Amniotic epithelial cell (primary cell): ENCODE measurements around the gene TTC7B.

ENCODE experiments used
- DNase-seq: peaks from one replicate; pipeline ENCODE4 v3.0.0-alpha.2; 2010; ENCODE audit warnings: low read depth

Gene TTC7B

DNA sequence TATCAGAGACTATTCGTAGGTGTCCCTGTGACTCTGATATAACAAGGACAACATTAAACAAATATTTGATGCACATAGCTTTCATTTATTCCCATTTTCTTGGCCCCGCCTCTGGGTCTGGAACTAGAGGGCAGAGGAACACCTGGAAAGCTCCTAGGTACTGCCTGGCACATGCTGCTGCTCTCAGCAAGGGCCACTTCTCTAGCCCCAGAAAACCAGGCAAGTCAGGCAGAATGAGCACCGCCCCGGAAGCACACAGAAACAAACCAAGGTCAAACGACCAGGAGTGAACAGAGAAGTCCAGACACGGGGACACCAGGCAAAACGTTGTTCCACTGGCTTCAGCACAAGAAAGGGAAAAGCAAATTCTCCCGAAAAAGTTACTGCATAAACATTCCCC lies 76.1 kb downstream of the TTC7B start:
- no peak for DNase-seq

DNA sequence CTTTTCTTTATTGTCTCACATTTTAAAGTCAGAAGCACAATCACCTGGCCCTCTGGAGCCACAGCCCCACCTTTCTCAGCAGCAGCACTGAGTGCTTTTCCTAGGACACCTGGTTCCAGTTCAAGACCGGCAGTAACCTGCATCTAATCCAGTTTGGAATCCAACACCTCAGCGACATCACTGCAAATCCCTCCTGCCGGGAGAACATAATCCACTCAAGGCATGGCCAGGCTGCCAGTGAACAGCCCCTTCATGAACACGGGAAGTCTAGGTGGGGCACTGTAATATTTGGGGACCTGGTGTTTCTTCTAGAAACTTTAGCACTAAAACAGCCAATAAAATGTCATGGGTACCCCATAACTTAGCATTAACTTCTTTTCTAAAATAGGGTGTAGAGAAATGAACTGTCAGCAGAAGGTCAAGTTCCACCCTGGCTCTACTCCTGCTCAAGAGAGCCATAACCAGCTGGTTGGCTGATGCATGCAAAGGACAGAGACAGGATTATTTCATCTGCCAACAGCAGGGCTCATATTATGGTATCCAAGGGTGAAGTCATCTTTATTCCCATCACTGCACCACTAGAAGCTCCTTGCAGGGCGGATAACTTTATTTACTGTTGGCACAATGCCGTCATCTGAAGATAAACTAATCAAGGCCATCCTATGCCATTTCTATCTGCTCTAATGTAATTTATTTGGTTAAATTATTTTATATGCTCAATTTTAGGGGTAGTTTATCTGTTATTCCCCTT lies 76.7 kb downstream of the TTC7B start:
- DNase-seq, result no peak

- no peak for DNase-seq
Observed at GRCh38 chr14:90733139-90733808, 83.0 kb downstream of the TTC7B start.

GRCh38 chr14:90732718-90733117 lies 83.5 kb downstream of the TTC7B start:
- DNase-seq, result no peak

DNA sequence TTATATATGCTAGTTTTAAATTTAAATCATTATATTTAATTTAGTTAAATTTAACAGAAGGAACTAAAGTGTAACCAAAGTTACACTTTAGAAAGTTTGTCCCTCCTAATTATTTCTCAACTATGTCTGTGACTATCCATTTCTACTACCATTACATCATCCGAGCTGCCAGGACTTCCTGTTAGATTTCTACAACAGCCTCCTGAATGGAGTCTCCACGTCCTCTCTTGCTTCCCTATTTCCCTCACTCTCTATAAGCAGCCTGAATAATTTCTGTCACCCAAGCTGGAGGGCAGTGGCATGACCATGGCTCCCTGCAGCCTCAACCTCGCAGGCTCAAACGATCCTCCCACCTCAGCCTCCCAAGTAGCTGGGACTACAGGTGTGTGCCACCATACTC lies 84.1 kb downstream of the TTC7B start:
- DNase-seq, result no peak

DNA sequence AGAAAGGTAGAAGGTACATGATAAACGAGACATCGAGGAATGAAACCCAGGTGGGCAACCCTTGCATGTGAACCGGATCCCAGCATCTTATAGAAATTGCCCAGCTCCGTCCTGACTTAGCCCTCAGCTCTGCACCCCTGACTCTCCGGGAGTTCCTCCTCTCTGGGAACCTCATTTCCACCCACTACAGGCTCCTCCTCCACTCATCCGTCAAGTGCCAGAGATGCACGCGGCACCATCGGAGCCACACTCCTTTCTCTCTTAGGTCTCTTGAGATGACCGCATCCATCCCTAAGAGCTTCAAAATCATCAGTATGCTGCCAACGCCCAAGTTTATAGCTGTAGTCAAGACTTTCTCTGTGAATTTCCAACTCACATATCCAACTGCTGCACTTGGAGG lies 84.7 kb downstream of the TTC7B start:
- no peak for DNase-seq

DNA sequence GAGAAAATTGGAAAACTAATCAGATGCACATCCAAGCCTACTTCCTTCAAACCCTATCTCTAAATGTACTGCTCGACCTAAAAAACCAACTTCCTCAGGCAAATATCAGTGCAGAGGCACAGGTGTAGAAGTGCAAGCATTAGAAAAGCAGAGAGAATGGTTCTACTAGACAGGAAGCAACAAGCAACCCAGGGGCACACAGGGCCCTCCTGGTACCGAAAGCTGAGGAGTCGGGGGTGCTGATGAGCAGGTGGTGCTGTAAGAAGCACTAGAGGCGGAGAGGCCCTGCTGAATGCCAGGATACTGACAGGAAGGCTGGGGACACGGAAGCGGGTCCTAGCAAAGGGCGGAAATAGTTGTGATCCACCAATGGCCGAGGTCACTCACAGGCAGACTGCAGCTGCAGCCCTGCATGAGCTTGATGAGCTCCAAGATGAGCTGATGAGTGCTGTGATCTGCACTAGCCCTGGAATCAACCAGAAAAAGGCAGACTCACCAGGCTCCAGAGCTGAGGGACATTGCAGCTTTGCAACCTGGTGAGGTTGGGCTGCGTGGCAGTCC lies 85.9 kb downstream of the TTC7B start:
- DNase-seq, result no peak

DNA sequence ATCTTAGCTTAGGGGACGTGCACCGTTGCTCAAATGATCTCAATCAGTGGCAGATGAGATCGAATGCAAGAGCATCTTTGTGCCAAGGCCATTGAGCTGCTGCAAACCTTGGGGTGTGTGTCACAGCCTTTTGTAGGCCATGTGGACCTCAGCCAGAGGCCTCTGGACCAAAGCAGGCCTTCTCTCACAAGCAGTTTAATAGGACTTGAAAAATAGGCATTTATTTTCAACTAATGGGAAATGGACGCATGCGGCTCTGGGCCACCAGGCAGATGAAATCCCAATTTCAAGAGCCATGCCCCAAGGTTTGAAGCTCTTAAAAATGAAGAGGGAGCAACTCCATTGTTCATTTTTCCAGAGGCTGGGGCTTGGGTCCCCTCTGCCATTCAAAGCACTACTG lies 87.3 kb downstream of the TTC7B start:
- DNase-seq, result no peak

DNA sequence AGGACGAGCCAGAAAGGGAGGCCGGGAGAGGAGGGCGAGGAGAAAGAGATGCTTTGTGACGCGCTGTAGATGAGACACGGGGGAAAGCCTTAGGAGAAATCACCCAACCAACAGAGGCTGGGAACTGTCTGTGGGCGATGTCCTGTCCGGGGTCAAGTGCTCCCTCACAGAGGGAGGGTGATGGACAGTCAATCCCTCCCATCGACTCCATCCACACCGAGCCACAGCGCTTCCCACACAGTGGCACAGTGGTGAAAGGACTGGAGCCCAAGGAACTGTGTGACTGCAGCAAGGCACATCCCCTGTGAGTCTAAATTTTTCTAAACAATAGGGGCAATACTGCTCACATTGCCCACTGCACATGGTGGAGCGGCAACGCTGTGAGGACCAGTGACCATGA lies 89.1 kb downstream of the TTC7B start:
- DNase-seq, result no peak

- DNase-seq, result peak; percentile 70
Observed at GRCh38 chr14:90726656-90727055, 89.6 kb downstream of the TTC7B start.

GRCh38 chr14:90724866-90725265 lies 91.4 kb downstream of the TTC7B start:
- no peak for DNase-seq

- DNase-seq, result no peak
Observed at GRCh38 chr14:90722590-90722989, 93.6 kb downstream of the TTC7B start.

DNA sequence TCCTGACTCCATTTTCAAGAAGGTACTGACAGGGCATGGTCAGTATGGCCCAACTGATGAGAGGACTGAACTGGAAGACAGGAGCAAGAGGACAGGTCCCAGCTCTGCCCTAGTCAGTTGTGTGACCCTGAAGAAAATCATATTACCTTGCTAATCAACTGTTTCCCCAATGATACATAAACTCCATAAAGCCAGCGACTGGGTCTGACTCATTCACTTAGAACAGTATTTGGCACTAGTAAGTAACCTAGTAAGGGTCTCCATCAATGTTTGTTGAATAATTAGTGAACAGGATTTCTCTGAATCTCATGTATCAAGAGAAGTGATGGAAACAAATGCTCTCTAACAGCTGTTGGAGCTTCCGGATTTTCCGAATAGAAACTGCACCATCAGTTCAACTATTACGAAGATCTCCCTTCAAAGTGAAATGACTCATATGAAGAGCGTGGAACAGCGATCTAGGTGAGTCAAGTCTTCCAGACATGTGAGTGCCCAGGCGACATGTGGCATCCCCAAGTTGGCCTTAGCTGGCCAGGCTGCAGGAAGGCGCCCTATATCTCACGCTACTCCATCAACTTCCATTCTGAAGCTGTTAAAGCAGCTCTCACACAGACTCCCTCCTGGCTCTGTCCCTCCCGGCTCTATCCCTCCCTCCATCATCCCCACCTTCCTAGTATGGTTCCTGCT lies 94.5 kb downstream of the TTC7B start:
- DNase-seq, result peak; percentile 25

- DNase-seq, result peak; percentile 18
Observed at GRCh38 chr14:90720832-90721231, 95.4 kb downstream of the TTC7B start.

GRCh38 chr14:90720336-90720735 lies 95.9 kb downstream of the TTC7B start:
- DNase-seq, result peak; percentile 91

DNA sequence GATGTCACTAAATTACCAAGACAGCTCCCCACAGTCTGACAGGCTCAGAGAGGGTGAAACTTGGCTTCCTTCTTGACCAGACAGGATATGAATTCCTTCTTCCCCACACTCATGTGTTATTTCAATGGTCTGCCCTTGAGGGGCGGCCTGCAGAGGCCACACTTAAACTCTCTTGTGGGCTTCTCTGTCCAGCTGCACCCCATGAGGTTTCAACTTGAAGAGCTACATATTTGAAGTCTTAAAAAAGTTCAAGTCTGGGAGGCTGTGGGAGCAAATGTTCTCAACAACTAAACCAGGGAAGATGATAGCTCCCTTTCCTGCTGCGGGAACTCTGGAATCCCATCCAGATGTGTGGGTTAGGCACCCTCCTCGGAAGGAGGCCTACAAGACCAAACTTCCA lies 98.3 kb downstream of the TTC7B start:
- peak; percentile 12 for DNase-seq

DNA sequence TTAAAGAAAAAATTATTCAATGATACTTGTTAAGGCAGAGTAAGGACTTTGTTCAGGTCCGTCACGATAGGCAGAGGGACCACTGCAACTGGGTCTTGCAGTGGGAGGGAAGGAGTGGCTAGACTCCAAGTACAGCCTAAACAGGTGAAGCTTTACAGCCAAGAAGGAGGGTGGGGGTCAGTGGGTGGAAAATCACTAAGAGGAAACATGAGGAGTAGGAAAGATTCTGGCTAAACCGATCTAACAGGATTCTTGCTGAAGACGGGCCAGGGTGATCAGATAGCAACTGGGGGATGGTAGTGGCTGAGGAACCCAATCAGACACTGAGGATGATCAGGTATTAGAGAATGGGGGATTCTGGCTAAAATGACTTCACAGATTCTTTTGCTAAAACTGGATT lies 100.2 kb downstream of the TTC7B start:
- DNase-seq, result no peak

GRCh38 chr14:90715495-90715894 lies 100.7 kb downstream of the TTC7B start:
- DNase-seq, result no peak

DNA sequence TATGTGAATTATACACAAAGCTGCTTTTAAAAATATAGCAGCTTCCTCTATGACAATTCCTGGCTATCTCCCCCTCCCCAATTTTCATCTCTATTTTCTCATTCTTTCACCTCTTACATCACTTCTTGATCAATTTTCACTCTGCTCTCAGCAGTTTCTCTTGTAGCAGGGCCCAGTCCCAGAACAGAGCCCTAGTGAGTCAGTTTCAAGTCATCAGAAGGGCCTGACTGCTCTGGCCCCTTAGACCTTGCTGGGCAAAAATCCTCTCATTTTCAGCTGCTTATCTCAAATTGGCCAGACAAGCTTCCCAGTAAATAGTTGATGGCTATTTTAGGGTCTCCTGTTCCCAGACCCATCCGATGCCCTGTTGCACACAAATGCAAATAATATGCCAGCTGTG lies 101.4 kb downstream of the TTC7B start:
- peak; percentile 11 for DNase-seq

GRCh38 chr14:90704738-90705392 lies 111.4 kb downstream of the TTC7B start:
- DNase-seq, result no peak

DNA sequence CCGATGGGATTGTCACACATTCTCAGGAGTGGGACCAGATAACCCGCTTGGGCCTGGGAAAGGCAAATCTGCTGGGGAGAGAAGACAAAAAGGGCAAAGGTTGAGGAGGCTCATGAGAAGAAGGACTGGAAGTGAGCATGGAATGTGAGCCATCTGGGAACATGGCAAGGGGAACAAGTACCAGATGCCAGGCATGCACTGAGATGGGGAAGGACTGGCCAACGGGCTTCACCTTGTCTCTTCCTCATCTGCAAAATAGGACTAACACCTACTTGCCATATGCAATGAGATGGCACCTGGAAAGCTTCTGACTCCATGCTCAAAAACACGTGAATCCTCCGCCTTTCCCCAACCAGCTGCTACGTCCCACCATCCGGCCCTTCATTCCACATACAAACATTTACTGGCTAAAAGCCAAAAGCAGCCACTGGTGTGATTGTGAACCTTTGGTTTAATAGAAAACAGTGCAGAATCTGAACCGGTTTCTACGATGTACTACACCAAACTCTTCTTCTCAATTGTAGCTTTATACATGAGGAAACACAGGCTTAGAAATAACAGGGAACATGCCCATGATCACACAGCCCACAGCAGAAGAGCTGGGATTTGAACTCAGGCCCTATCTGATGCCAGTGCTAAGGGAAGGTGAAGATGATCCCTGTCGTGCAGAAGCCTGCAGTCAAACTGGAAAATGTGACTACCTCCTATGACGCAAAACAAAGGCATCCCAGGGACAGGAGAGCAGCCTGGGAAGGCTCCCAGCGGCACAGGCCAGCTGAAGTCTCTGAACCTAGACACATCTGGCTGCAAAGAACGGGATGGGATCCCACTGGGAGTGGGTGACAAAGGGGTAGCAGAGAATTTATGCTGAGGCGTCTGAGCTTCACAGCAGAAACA lies 112.1 kb downstream of the TTC7B start:
- DNase-seq, result no peak
